ENCODE measurements around the gene PAQR4.

GRCh38 chr16:2960183-2961010 is 8.8 kb upstream of the PAQR4 start:
- TF ChIP-seq POLR2A (IDR thresholded peaks at IDR 0.05): no peak
- no peak for TF ChIP-seq CTCF (IDR thresholded peaks at IDR 0.05)

All from upper lobe of left lung (tissue), 4 donors.